RKO (cell line): ENCODE results near the gene FBRSL1.
A peak's percentile ranks its signal among the peaks of the same experiment; 100 is the strongest.

Source experiments
- DNase-seq: peaks from one replicate; pipeline ENCODE4 v3.0.0-alpha.2; 2016; ENCODE audit warnings: low spot score

The FBRSL1 gene

GRCh38 chr12:132558861-132559623, 69.1 kb downstream of the FBRSL1 start:
- no peak for DNase-seq

GRCh38 chr12:132559652-132560363, 69.9 kb downstream of the FBRSL1 start:
- DNase-seq, result peak; percentile 69

- DNase-seq, result no peak
These were observed 70.3 kb downstream of the FBRSL1 start for GRCh38 chr12:132560364-132560613.

- peak; percentile 80 for DNase-seq
These were observed 70.9 kb downstream of the FBRSL1 start for GRCh38 chr12:132560614-132561426.
